Fibroblast of skin of left quadriceps (primary cell): ENCODE measurements around the gene IL20.
A peak's percentile ranks its signal among the peaks of the same experiment; 100 is the strongest.
"Not testable (repeated sequence)": the region's sequence is repeated elsewhere in the genome, so short reads cannot be mapped to it uniquely, and the experiment has no call there.

Experiments used
- DNase-seq, 2 experiments: peaks; one replicate each; pipeline ENCODE4 v3.0.0-alpha.2; 2013; ENCODE audit warnings: low read depth in 2 of 2

Gene IL20

DNA sequence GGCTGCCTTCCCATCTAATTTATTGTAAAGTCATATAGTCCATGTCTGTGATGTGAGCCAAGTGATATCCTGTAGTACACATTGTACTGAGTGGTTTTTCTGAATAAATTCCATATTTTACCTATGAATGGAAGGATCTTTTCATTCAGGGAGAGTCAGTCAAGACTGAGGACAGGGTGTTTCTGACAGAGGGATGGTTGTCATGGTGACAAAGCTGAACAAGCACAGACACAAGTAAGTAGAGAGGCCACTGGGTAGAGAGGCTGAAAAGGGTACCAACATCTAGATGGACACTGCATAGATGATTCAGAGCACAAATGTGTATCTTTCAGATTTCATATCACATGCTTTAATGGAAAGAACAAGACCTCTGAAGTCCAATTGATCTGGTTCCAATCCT, 22.6 kb upstream of the IL20 start:
- DNase-seq, result no peak

DNA sequence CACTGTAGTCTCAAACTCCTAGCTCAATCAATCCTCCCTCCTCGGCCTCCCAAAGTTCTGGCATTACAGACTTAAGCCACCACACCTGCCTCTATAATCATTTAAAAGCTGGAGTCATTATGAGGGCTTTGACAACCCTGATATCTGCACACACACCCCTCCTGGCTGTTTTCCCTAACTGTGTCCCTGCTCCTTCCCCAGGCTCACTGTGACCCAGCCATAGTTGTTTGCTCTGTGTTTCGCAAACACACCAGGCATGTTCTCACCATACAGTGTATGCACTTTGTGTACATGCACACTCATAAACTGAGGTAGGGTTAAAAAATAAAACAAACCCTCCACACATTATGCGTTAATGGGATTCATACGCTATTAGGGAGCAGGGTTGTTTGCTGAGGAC, 21.8 kb upstream of the IL20 start:
- DNase-seq, result no peak

DNA sequence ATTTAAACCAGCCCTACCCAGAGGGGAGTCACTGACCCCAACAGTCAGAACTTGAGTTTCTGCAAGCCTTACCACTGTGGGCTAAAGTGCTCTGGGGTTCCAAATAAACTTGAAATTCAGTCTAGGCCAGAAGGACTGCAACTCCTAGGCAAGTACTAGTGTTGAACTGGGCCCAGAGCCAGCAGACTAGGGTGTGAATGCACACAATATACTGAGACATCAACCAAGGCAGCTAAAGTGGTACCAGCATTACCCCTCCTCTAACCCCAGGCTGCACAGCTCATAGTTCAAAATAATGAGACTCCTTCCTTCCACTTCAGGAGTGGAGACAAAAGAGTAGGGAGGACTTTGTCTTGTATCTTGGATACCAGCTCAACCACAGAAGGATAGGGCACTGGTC, 18.9 kb upstream of the IL20 start:
- DNase-seq, result no peak

DNA sequence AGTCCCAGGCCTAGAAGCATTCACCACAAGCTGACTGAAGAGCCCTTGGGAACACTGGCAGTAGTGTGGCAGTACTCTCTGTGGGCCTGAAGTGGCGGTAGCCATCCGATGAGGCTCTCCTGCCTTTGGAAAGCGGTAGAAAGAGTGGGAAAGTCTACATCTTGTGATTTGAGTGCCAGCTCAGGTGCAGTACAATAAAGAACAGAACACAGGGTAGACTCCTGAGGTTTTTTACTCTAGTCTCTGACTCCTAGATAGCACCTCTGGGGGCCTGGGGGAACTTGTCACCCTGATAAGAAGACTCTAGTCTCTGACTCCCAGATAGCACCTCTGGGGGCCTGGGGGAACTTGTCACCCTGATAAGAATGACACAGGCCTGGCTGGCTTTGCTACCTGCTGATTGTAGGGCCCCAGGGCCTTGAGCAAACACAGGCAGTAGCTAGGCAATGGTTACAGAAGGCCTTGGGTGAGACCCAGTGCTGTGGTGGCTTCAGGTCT, 18.0 kb upstream of the IL20 start:
- no peak for DNase-seq

DNA sequence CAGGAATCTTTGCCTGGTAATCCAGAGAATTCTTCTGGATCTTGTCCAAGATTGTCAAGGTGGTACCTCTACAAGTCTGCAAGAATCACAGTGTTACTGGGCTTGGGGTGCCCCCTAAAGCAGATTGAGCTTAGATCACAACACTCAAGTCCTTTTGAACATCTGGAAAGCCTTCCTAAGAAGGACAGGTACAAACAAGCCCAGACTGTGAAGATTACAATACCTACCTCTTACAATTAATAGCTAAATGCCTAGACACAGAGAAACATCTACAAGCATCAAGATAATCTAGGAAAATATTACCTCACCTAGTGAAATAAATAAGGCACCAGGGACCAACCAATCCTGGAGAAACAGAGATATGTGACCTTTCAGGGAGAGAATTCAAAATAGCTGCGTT, 17.5 kb upstream of the IL20 start:
- no peak for DNase-seq

DNA sequence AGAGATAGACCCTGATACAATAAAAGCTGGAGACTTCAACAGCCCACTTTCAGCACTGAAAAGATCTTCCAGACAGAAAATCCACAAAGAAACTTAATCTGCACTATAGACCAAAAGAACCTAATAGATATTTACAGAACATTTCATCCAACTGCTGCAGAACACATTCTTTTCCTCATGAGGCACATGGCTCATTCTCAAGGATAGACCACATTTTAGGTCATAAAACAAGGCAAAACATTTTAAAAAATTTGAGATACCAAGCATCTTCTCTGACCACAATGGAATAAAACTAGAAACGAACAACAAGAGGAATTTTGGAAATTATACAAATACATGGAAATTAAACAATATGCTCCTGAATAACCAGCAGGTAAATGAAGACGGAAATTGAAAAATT, 15.0 kb upstream of the IL20 start:
- DNase-seq, result no peak

DNA sequence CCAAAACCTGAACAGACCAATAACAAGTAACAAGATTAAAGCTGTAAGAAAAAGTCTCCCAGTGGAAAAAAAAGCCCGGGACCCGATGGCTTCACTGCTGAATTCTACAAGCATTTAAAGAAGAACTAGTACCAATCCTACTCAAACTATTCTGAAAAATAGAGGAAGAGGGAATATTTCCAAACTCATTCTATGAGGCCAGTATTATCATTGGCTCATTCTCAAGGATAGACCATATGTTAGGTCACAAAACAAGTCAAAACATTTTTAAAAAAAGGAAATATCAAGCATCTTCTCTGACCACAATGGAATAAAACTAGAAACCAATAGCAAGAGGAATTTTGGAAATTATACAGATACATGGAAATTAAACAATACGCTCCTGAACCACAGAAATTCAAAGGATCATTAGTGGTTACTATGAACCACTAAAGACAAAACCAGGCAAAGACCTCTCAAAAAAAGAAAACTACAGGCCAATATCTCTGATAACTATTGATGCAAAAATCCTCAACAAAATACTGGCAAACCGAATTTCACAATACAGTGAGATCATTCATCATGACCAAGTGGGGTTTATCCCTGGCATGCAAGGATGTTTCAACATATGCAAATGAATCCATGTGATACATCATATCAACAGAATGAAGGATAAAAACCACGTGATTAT, 13.9 kb upstream of the IL20 start:
- peak; percentile 82 to 85 for DNase-seq

DNA sequence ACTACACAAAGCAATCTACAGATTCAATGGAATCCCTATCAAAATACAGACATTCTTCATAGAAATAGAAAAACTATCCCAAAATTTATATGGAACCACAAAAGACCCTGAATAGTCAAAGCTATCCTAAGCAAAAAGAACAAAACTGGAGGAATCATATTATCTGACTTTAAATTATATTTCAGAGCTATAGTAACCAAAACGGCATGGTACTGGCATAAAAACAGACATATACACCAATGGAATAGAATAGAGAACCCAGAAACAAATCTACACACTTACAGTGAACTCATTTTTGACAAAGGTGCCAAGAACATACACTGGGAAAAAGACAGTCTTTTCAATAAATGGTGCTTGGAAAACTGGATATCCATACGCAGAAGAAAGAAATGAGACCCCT, 12.8 kb upstream of the IL20 start:
- DNase-seq, result not testable (repeated sequence)

DNA sequence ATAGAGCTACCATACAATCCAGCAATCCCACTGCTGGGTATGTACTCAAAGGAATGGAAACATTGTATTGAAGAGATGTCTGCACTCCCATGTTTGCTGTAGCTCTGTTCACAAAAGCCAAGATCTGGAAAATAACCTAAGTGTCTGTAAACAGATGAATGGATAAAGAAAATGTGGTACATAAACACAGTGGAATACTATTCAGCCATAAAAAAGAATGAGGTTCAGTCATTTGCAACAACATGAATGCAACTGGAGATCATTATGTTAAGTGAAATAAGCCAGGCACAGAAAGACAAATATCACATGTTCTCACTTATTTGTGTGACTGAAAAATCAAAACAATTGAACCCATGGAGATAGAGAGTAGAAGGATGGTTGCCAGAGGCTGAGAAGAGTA, 11.7 kb upstream of the IL20 start:
- DNase-seq, result not testable (repeated sequence)

DNA sequence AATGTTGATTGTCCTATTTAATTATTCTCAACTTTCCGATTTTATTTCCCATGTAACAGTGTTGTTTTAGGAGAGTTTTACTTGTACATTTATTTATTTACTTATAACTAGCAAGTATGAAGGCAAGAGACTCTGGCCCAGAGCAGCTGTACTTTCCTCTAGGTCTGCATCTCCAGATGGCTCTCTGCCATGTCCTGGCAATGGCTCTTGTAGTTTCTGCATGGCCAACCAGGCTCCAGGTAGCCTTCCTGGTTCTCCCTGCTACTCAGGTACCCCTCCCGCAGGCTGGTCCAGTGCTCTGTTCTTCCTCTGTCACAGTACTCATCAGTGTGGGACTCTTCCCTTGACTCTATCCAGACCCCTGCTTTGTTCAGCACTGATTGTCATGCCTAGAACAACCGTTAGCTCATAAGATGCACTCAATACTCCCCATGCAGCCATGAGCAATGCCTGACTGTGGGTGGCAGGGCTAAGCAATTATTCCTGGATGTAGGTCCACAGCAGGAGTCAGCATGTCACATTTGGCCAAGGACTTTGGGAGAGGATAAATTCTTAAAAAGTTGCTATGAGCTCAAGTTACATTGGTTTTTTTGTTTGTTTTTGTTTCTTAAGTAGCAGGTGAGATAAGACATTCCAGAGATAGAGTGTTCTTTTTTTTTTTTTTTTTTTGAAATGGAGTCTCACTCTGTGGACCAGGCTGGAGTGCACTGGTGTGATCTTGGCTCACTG, 10.9 kb upstream of the IL20 start:
- no peak for DNase-seq

DNA sequence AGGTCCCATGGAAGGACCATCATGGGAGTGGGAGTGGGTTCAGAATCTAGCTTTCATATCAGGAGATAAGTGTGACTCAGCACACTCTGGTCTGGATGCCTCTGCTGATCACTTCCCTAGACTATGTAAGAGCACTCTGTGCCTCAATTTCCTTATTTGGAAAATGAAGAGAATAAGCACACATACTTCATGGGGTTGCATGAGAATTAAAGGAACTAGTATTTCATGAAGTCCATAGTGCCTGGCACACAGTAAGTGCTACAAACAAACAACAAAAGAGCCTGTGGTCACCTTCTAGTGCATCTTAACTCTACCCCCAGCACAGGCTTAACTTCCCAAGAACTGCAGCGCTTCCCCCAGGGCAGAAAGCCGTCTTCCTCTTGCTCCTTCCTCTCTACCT, 9.6 kb upstream of the IL20 start:
- no peak for DNase-seq

DNA sequence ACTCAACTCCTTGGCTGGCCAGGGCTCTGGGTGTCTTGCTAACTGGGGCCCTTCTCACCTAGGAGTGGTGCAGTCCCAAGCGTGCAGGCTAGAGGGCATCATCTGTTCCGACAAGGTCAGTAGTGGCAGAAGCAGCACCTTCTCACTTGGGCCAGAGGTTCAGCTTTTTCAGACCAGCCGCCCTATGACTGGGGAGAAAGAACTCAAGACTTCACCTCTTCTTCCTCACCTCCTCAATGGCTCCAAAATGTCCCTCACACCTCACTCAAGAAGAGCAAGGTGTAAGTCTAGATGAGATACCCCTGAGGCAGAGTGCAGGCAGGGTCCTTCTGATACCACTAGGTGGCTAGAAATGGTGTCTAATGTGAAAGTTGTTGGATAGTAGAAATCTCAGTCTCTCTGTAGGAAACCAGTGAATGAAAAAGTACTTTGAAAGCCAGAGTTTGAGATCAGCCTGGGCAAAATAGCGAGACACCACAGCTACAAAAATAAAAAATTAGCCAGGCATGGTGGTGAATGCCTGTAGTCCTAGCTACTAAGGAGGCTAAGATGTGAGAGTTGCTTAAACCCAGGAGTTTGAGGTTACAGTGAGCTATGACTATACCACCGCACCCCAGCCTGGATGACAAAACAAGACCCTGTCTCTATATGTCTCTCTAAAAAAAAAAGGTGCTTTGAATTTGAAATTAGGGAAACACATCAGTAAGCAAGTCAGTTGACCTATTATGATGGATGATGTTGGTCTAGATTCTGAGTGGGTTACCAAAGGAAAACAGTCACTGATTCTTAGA, 8.6 kb upstream of the IL20 start:
- no peak for DNase-seq

DNA sequence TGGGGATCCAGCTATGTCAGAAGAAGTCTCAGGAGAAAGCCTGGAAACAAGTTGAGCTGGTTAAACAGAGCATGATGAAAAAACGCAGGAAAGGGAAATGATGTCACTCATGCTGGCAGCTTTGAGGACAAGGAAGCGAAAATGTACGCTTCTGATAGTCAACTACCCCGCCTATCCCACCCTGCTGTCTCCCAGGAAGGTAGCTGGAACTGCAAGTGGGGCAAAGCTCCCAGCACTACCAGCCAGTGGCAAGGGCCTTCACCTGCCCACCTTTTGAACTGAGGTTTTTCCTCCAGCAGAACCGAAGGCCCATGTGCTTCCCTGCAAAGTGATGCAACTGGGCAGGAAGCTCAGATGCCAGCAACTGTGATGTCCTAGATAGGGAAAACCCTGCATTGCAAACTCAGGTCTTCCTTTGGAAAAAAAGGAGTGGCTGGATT, 6.3 kb upstream of the IL20 start:
- DNase-seq, result no peak

DNA sequence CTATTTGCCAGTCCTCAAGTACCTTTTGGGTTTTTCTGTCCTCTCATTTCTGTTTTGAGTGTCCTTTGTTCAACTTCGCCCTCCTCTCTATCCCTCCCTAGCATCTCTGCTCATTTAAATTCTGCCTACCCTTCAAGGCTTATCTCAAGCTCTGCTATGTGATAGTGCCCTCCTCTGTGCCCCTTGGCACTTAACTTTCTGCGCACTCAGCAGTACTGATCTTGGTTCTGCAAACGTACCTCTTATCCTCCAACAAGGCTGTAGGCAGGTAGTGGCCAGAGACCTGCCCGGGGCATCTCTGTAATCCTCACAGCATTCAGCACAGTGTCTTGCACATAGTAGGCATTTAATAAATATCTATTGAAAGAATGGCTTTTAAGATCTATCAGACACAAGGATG, 5.3 kb upstream of the IL20 start:
- DNase-seq, result no peak

DNA sequence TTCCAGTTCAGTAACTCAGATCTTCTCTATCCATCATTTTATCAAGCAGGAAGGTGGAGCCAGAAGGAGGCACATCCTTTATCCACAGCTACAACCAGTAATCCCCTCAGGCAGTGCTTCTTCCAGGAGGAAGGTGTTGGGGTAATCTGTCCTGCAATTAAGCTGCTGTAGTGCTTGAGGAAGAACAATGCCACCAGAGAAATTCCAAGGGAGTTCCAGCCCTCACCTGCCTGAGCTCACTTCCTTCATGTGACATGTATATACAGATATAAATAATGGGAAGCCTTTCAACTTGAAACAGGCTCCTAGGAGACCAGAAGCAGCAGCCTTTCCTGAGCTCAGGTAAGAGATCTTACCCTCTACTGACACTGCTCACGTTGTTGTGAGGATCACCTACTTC, 2.2 kb upstream of the IL20 start:
- DNase-seq, result no peak

DNA sequence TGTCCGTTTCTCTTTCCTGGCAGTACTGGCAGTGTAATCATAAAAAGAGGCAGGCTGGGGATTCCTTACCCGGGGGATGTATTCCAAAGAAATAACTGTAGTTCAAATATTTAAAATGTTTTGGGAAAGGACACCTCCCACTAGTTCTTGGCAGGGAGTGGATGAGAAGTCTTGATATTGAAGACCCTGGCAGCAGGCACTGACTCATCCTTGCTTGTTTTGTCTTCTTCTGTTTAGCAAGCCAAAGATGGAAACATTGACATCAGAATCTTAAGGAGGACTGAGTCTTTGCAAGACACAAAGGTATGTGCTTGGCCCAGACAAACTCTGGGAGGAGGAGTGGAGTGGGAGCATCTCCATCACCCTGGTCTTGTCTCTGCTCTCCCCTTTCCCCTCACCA, 639 bp downstream of the IL20 start:
- no peak for DNase-seq

DNA sequence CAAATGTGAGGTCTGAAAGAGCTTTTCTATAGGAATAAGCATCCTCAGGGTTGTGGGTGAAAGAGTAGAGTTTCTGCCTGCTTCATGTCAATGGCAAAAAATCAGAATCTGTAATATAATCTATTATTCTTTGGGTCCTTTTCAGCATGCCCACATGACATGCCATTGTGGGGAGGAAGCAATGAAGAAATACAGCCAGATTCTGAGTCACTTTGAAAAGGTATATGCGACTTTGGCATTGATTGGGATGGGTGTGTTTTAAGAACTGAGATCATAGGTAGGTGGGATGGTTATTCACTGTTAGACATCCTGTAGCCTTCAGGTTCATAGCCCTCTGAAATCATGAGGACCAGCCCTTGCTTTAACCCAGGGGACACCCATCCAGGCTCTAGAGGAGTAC, 1.8 kb downstream of the IL20 start:
- no peak for DNase-seq

DNA sequence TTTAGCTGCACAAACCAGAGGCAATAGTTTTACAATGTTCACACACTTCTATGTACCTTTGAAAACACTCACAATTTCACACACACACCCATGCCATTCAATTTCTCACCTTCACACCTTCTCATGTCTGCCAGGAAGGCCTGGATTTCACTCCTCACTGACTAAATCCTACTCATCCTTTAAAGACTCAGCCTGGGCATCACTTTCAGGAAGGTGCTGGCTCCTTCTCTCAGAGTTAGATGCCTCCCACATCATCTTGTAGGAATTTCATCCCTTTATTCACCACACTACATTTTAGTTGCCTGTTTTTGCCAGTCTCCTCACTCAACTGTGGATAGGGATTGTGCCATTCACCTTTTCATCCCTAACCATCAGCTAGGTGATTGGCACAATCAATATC, 2.3 kb downstream of the IL20 start:
- DNase-seq, result no peak

DNA sequence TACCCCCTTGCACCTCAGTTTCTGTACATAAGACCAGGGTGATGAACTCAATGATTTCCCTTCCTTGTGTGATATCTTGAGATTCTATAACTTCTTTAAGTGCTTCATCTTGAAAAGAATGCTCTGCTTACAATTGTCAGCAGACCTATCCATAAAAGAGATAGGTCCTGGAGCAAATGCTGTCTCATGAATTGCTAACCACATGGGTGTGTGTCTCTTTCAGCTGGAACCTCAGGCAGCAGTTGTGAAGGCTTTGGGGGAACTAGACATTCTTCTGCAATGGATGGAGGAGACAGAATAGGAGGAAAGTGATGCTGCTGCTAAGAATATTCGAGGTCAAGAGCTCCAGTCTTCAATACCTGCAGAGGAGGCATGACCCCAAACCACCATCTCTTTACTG, 2.8 kb downstream of the IL20 start:
- no peak for DNase-seq

DNA sequence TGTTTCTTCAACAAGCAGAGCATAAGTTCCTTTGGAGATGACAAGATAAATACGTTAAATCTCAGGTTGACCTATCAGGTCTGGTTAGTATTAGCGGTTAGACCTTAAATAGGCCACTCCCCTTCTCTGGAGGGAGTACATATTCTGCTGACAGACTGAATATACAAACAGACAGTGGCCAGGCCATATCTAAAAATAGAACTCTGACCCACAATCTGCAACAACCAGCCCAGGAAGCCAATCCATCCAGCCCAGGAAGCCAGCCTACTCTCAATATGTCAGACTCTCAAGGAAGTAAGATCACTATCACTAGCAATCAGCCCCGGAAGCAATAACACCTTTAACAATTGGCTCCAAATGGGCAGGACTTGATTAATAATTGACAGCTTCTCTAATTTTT, 6.7 kb downstream of the IL20 start:
- DNase-seq, result no peak

DNA sequence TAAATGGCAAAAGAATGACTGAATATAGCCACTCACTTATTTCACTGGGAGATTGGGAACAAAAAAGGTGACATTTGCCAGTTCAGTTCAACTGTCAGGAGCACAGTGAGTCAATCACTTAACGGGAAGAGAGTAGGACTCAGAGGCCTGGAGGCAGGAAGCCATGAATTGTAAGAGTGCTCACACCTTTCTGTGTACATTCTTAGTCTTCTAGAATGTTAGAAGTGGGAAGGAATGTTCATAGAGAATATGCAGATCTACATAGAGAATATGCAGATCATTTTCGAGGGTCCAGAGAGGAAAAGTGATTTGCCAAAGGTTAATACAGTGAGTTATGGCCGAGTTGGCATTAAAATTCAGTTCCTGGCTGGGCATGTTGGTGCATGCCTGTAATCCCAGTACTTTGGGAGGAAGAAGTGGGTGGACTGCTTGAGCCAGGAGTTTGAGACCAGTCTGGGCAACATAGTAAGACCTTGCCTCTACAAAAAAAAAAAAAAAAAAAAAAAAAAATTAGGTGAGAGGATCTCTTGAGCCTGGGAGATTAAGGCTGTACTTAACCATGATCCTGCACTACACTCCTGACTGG, 8.3 kb downstream of the IL20 start:
- DNase-seq, result no peak

DNA sequence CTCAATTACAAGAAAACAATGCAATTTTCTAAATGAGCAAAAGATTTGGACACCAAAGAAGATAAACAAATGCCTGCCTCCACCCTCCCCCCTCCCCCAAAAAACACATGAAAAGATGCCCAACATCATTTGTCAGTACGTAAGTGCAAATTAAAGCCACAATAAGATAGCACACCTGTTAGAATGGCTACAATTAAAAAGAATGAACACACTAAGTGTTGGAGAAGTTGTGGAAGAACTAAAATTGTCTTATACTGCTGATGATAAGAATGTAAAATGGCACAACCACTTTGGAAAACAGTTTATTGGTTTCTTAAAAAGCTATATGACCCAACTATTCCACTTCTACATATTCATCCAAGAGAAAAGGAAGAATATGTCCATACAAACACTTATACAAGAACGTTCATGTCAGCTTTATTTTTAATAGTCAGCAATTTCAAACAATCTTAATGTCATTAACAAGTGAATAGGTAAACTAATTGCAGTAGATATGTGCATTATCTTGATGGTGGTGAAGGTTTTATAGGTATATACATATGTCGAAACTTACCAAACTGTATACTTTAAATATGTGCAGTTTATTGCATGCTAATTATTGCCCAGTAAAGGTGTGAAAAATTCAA, 10.4 kb downstream of the IL20 start:
- no peak for DNase-seq
